T1000 (cell line): ENCODE measurements around the gene CRYZ.
"Not testable (repeated sequence)": the region's sequence is repeated elsewhere in the genome, so short reads cannot be mapped to it uniquely, and the experiment has no call there.

Experiments
- DNase-seq: peaks from one replicate; lab custom pipeline; 2025; ENCODE audit warnings: mixed read lengths; lab: John Stamatoyannopoulos, UW

Gene CRYZ

DNA sequence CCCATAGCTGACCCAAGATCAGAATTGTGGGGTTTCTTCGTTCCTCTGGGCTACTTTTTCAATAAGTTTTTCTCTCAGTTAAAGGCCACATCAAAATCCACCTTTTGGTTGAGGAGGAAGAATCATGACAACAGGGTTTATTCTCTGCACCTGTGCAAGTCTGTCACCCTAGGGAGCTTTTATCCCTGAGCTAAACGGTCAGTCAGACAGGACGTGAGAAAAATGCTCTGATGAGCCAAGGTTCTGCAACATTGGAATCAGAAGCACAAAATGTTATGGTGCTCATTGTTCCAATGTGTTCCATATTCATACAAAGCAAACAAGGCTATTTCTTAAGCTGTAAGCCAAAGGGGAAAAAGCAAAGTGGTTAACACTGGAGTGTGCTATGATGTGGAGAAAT lies 51.8 kb downstream of the CRYZ start:
- no peak for DNase-seq

- DNase-seq: no peak
These were observed 53.0 kb downstream of the CRYZ start for GRCh38 chr1:74679811-74680210.

DNA sequence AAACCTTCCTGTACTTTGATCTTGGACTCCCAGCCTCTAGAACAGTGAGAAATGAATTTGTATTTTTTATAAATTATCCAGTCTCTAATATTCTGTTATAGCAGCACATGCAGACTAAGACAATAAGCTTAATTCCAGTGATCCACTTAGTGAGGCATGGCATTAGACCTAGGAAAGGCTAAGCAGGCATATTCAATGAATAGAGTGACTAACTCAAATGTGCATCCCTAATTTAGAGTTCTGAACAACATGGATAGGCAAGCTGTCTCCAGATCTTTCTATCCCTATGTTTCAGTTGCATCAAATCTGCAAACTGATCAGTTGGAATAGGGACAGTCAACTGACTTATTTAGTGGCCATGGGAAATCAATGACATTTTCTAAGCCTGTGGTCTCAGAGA lies 54.9 kb downstream of the CRYZ start:
- DNase-seq: no peak

DNA sequence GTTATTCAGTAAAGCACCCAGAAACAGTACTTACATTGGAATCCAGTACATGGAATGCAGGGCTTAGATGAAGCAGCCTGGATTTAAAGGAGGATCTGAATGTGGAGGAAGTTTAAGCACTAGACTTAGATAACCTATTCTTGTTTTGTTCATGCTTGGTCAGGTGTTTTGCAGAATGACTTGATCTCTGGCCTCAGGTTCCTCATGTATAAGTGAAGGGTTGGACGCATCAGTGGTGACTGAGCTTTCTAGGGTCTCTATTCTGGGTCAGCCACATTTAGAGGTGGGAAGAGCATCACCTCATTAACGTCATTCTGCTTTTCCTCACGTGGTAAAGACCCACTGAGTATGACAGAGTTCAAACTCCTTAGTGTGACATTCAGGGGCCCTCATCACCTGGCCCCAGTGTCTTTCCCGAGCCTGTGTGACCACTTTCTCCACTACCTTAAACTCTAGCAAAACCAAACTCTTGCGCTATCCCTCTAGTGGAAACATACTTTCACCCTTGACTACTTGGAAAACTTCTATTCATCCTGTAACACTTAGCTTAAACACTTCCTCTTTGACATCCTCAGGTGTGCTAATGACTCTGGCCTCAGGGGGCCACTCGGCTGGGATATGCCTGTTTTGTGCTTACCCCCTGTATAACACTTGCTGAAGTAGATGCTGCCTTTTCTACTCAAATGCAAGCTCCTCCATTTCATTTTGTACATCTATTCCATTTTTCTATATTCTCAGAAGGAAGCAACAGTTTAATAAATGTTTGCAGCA lies 58.4 kb downstream of the CRYZ start:
- DNase-seq: no peak

- no peak for DNase-seq
These were observed 59.3 kb downstream of the CRYZ start, which contains the start of gene ERICH3 for GRCh38 chr1:74673351-74674111. ERICH3 (minus strand) TSS chr1:74673792; CDS start chr1:74673519, 273 bp downstream.

DNA sequence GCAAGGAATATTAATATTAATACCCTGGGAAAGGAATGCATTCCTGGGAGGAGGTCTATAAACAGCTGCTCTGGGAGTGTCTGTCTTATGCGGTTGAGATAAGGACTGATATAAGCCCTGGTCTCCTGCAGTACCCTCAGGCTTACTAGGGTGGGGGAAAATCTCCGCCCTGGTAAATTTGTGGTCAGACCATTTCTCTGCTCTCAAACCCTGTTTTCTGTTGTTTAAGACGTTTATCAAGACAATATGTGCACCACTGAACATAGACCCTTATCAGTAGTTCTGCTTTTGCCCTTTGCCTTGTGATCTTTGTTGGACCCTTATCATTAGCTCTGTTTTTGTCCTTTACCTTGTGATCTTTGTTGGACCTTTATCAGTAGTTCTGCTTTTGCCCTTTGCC lies 62.0 kb downstream of the CRYZ start:
- not testable (repeated sequence) for DNase-seq
